ENCODE results near the gene SH2D1B.

DNA sequence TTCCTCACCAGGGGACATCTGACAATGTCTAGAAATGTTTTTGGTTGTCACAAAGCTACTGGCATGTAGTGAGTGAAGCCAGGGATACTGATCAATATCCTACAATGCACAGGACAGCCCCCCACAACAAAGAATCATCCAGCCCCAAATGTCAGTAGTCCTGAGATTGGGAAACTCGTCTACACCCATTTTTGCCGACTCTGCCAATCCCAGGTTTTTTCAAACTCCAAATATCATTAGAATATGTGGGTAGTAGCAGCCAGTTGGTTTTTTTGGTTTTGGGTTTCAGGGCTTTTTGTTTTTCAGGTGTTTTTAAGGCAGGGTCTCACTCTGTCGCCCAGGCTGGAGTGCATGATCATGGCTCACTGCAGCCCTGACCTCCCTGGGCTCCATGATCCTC is 41.2 kb downstream of the SH2D1B start:
- TF ChIP-seq, protein P1, sequence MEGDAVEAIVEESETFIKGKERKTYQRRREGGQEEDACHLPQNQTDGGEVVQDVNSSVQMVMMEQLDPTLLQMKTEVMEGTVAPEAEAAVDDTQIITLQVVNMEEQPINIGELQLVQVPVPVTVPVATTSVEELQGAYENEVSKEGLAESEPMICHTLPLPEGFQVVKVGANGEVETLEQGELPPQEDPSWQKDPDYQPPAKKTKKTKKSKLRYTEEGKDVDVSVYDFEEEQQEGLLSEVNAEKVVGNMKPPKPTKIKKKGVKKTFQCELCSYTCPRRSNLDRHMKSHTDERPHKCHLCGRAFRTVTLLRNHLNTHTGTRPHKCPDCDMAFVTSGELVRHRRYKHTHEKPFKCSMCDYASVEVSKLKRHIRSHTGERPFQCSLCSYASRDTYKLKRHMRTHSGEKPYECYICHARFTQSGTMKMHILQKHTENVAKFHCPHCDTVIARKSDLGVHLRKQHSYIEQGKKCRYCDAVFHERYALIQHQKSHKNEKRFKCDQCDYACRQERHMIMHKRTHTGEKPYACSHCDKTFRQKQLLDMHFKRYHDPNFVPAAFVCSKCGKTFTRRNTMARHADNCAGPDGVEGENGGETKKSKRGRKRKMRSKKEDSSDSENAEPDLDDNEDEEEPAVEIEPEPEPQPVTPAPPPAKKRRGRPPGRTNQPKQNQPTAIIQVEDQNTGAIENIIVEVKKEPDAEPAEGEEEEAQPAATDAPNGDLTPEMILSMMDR (IDR thresholded peaks at IDR 0.05): no peak
- no peak for TF ChIP-seq ZFX (IDR thresholded peaks at IDR 0.05; ENCODE audit: borderline replicate concordance)
